Lower lobe of right lung (tissue), 2 donors: ENCODE measurements around the gene SMARCA1. TPM values are rescaled to one million over a fixed set of nuclear protein-coding genes. Genes with fewer than 3 reads are reported as not detected.
A peak's percentile ranks its signal among the peaks of the same experiment; 100 is the strongest.

Experiments
- ATAC-seq, 2 donors: fragments of 200-7000 bp; cut with Tn5 transposase; one replicate each; pipeline ENCODE4 v1.9.1; 2020 to 2022; ENCODE audit warnings: mild to moderate bottlenecking in 2 of 2, moderate library complexity in 2 of 2
- DNase-seq: peaks from one replicate; pipeline ENCODE4 v3.0.0-alpha.2; 2020
- H3K27ac ChIP-seq: fragments of 200-600 bp; one replicate; pipeline ENCODE4 v1.8.0; 2022
- H3K27me3 ChIP-seq: fragments of 200-600 bp; one replicate; pipeline ENCODE4 v1.8.0; 2022; ENCODE audit warnings: low read depth
- H3K36me3 ChIP-seq: fragments of 200-600 bp; one replicate; pipeline ENCODE4 v1.8.0; 2022; ENCODE audit warnings: mild to moderate bottlenecking
- H3K4me1 ChIP-seq: fragments of 200-600 bp; one replicate; pipeline ENCODE4 v1.8.0; 2022
- H3K4me3 ChIP-seq: fragments of 200-600 bp; one replicate; pipeline ENCODE4 v1.8.0; 2022; ENCODE audit warnings: mild to moderate bottlenecking
- H3K9me3 ChIP-seq: fragments of 200-600 bp; one replicate; pipeline ENCODE4 v1.8.0; 2022
- CTCF ChIP-seq: fragments of 200-600 bp; IDR thresholded peaks from one replicate; pipeline ENCODE4 v1.8.0; 2022; ENCODE audit warnings: antibody characterized with exemption, mild to moderate bottlenecking
- intact Hi-C: fragments of 100-400 bp; cut with DNase I; formaldehyde crosslinking; loops from one replicate; pipeline ENCODE4 v1.11.0; 2022
- total RNA-seq: library from RNA; stranded (reverse); fragmentation: NEBNext Ultra II Directional; extraction: Animal tissue kit (Norgen Biotek cat#: 25700); gene quantifications from one replicate; pipeline ENCODE4 v1.2.1, GENCODE V29; 2021
- donor health status: DM: no; HTN: yes; CAD: no; lungs with severe emphysema.

Gene SMARCA1
- total RNA-seq, 1 donor from 2014 or later, result 23.2 TPM

- peak; percentile 95 to 97 for ATAC-seq
- Histone ChIP-seq H3K4me3 (peak within 1 kb of the TSS; percentile 63), H3K9me3 (no peaks in the 10 kb centered on the region), H3K27me3 (no peaks in the 10 kb centered on the region), H3K36me3 (no peaks in the 10 kb centered on the region), H3K27ac (peak within 1 kb of the TSS; percentile 76), H3K4me1 (peaks cover 7% of the 10 kb centered on the region)
- peak; percentile 76 for TF ChIP-seq CTCF
- intact Hi-C loops, result no loop called here
- DNase-seq, result peak; percentile 81
These were observed 16.9 kb upstream of the SMARCA1 start, which contains the start of gene OCRL for GRCh38 chrX:129540068-129540653. OCRL (plus strand) TSS chrX:129540259; CDS start chrX:129540440, 181 bp downstream.

GRCh38 chrX:129534816-129535578 is 11.7 kb upstream of the SMARCA1 start:
- H3K4me3 ChIP-seq, result no peak overlapping the region
- intact Hi-C loops, result no loop called here
- TF ChIP-seq CTCF, result no peak
- no peaks in the 10 kb centered on the region for H3K9me3 ChIP-seq
- no peak for DNase-seq
- no peaks in the 10 kb centered on the region for H3K4me1 ChIP-seq
- ATAC-seq, result no peak
- no peaks in the 10 kb centered on the region for H3K27me3 ChIP-seq
- no peaks in the 10 kb centered on the region for H3K36me3 ChIP-seq
- no peak overlapping the region for H3K27ac ChIP-seq

- H3K27me3 ChIP-seq, result no peaks in the 10 kb centered on the region
- ATAC-seq, result no peak
- H3K36me3 ChIP-seq, result no peaks in the 10 kb centered on the region
- H3K4me1 ChIP-seq, result no peaks in the 10 kb centered on the region
- H3K4me3 ChIP-seq, result no peak overlapping the region
- intact Hi-C loops, result no loop called here
- no peaks in the 10 kb centered on the region for H3K9me3 ChIP-seq
- H3K27ac ChIP-seq, result no peak overlapping the region
- DNase-seq, result no peak
- TF ChIP-seq CTCF, result no peak
These were observed 7.8 kb upstream of the SMARCA1 start for GRCh38 chrX:129531132-129531531.

DNA sequence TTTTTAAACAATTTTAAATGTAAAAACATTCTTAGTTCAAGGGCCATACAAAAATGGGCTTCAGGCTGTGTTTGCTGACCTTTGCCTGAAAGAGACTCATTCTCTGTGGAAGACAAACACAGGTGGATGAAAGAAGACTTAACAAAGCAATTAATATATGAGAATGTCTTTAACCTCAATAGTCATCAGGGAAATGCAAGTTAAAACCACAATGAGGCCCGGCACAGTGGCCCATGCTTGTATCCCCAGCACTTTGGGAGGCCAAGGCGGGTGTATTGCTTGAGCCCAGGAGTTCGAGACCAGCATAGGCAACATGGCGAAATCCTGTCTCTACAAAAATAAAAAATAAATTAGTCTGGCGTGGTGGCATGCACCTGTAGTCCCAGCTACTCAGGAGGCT is 7.1 kb upstream of the SMARCA1 start:
- intact Hi-C loops, result no loop called here
- ATAC-seq, result no peak
- Histone ChIP-seq H3K27me3 (no peaks in the 10 kb centered on the region), H3K4me1 (no peaks in the 10 kb centered on the region), H3K36me3 (no peaks in the 10 kb centered on the region), H3K4me3 (no peak overlapping the region), H3K27ac (no peak overlapping the region), H3K9me3 (no peaks in the 10 kb centered on the region)
- TF ChIP-seq CTCF, result no peak
- no peak for DNase-seq

GRCh38 chrX:129529685-129530281 is 6.5 kb upstream of the SMARCA1 start:
- Histone ChIP-seq H3K27me3 (no peaks in the 10 kb centered on the region), H3K4me3 (no peak overlapping the region), H3K36me3 (no peaks in the 10 kb centered on the region), H3K9me3 (no peaks in the 10 kb centered on the region), H3K27ac (no peak overlapping the region), H3K4me1 (no peaks in the 10 kb centered on the region)
- intact Hi-C loops, result no loop called here
- no peak for TF ChIP-seq CTCF
- DNase-seq (no peak), ATAC-seq (no peak)
